Cardiac fibroblast (primary cell): ENCODE measurements around the gene SH3BP5.
A peak's percentile ranks its signal among the peaks of the same experiment; 100 is the strongest.

Source experiments
- DNase-seq, 2 donors: peaks; one replicate each; pipeline versions ENCODE4 v3.0.0 to v3.0.0-alpha.2; 2010; ENCODE audit warnings: low read depth in 2 of 2
- H3K4me3 ChIP-seq, 2 donors: replicated peaks in 1 of 2; 1 replicate in 1 of 2; 2 replicates in 1 of 2; pipeline ENCODE4 v1.5.1; 2011; ENCODE audit warnings: low read depth in 2 of 2, low read length in 2 of 2, mild to moderate bottlenecking in 2 of 2, moderate library complexity in 1 of 2
- CTCF ChIP-seq: IDR thresholded peaks from one replicate; pipeline ENCODE4 v1.5.1; 2011; ENCODE audit warnings: low read depth, mild to moderate bottlenecking, low read length, inconsistent platforms

The SH3BP5 gene

GRCh38 chr3:15310491-15311370 is 21.7 kb downstream of the SH3BP5 start:
- peak; percentile 32 to 76 for DNase-seq
- no peak overlapping the region for H3K4me3 ChIP-seq
- TF ChIP-seq CTCF, result no peak

GRCh38 chr3:15309662-15310335 is 22.6 kb downstream of the SH3BP5 start:
- DNase-seq, result peak; percentile 42
- no peak for TF ChIP-seq CTCF
- no peak overlapping the region for H3K4me3 ChIP-seq

- DNase-seq, result no peak
- no peak overlapping the region for H3K4me3 ChIP-seq
- no peak for TF ChIP-seq CTCF
These were observed 24.8 kb downstream of the SH3BP5 start for GRCh38 chr3:15307580-15307979.

GRCh38 chr3:15306979-15307359 is 25.4 kb downstream of the SH3BP5 start:
- no peak overlapping the region for H3K4me3 ChIP-seq
- no peak for DNase-seq
- no peak for TF ChIP-seq CTCF

GRCh38 chr3:15305359-15305844 is 27.0 kb downstream of the SH3BP5 start:
- peak in 1 of 2 donors; percentile 76 for DNase-seq
- TF ChIP-seq CTCF, result peak; percentile 55
- H3K4me3 ChIP-seq, result no peak overlapping the region

- no peak for DNase-seq
- TF ChIP-seq CTCF, result no peak
- no peak overlapping the region for H3K4me3 ChIP-seq
These were observed 28.7 kb downstream of the SH3BP5 start for GRCh38 chr3:15303728-15304127.
